IPS-18a (cell line): ENCODE data around the gene HS3ST6.
A peak's percentile ranks its signal among the peaks of the same experiment; 100 is the strongest.

ENCODE experiments used
- H3K27ac ChIP-seq: one replicate; pipeline ENCODE4 v1.5.1; 2013; ENCODE audit warnings: low read length
- H3K27me3 ChIP-seq: one replicate; pipeline ENCODE4 v1.6.1; 2013; ENCODE audit warnings: mild to moderate bottlenecking, low read length; ENCODE audit not compliant: control insufficient read depth, insufficient read depth
- H3K36me3 ChIP-seq: one replicate; pipeline ENCODE4 v1.6.1; 2013; ENCODE audit warnings: low read depth, low read length; ENCODE audit not compliant: control insufficient read depth
- H3K4me1 ChIP-seq: one replicate; pipeline ENCODE4 v1.6.1; 2013; ENCODE audit warnings: low read depth, low read length; ENCODE audit not compliant: control insufficient read depth
- H3K4me3 ChIP-seq: one replicate; pipeline ENCODE4 v1.5.1; 2013; ENCODE audit warnings: low read length
- H3K9ac ChIP-seq: one replicate; pipeline ENCODE4 v1.6.1; 2013; ENCODE audit warnings: mild to moderate bottlenecking, low read length, moderate library complexity
- H3K9me3 ChIP-seq: one replicate; pipeline ENCODE4 v1.6.1; 2013; ENCODE audit warnings: low read depth, low read length; ENCODE audit not compliant: control insufficient read depth

HS3ST6 gene

DNA sequence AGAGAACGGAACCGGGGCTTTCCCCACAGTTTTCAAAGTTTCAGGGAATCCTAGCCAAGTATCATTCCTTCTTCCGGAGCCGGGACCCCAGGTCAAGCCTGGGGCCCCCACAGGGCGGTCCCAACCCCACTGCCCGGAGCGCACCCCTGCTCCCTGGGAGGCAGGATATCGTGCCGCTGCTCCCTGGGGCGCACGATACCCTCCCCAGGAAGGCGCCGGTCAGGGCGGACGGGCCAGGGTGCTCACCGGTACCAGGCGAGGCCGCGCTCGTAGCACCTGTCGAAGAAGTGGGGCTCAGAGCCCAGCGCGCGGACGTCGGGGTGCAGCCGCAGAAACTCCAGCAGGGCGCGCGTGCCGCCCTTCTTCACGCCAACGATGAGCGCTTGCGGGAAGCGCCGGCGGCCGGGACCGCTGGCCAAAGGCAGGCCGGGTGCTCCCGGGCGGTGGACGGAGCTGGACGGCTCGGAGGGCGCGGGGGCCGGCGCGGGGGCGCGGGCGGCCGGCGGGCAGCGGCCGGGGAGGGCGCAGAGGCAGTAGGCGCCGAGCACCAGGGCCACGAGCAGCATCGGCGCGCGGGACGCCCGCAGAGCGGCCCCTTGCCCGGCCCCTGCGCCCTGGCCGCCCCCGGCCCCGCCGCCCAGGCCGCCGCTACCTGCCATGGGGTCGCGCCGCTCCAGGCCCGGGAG, 407 bp downstream of the HS3ST6 start:
- H3K27me3 ChIP-seq: peaks cover 82% of the 10 kb centered on the region

DNA sequence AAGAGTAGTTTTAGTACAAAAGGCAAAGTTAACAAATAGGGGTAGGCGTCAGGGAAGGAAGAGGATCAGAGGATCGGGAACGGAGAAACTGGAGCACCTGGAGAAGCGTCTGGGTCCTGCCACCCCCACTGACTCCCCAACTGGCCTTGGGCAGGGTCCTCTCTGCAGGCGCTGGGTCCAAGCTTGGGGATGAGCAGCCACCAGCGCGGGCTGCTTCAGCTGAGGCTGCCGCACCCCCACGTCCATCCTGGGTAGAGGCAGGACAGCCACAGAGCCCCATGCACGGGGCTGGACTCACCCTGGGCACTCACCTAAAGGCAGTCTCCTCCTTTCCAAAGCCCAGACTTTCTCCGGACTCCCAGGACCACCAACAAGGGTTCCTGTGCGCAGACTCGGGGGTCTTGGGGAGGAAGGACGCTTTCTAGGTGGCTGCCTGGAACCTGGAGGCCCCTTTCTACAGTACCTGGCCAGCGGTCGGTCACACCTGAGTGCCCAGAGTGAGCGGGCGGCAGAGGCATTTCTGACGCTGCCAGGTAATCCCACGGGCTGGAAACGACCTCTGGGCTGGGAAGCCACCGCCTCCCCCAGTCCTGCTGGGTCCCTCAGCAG, 1.1 kb downstream of the HS3ST6 start:
- H3K36me3 ChIP-seq: no peaks in the 10 kb centered on the region
- peaks cover 22% of the 10 kb centered on the region for H3K4me1 ChIP-seq
- H3K9me3 ChIP-seq: no peaks in the 10 kb centered on the region
- peaks cover 76% of the 10 kb centered on the region for H3K27me3 ChIP-seq
- no peak overlapping the region for H3K27ac ChIP-seq
- H3K9ac ChIP-seq: no peak overlapping the region
- H3K4me3 ChIP-seq: peak overlapping the region; percentile 16

More for the DNA sequence above, 407 bp downstream of the HS3ST6 start:
- Histone ChIP-seq H3K9me3 (no peaks in the 10 kb centered on the region), H3K9ac (no peak overlapping the region), H3K36me3 (no peaks in the 10 kb centered on the region), H3K27ac (no peak overlapping the region), H3K4me1 (peaks cover 22% of the 10 kb centered on the region), H3K4me3 (peak overlapping the region; percentile 16)

DNA sequence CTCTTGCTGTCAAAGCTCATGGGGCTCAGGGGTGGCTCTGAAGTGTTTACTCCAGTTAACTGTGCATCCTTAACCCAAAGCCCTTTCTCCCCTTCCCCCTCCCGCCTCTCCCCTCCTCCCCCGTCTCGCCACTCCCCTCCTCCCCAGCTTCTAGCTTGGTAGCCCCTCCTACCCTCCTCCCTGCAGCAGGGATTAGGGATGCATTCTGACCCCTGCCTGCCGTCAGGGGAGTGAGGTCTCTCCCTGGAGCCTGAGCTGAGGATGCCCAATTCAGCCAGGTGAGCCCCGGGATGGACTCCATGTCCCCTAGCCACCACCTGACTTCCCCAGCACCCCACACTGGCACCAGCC, 1.6 kb downstream of the HS3ST6 start:
- Histone ChIP-seq H3K9ac (no peak overlapping the region), H3K27ac (no peak overlapping the region), H3K9me3 (no peaks in the 10 kb centered on the region), H3K36me3 (no peaks in the 10 kb centered on the region), H3K4me1 (peaks cover 22% of the 10 kb centered on the region), H3K27me3 (peaks cover 74% of the 10 kb centered on the region), H3K4me3 (peak overlapping the region; percentile 16)

DNA sequence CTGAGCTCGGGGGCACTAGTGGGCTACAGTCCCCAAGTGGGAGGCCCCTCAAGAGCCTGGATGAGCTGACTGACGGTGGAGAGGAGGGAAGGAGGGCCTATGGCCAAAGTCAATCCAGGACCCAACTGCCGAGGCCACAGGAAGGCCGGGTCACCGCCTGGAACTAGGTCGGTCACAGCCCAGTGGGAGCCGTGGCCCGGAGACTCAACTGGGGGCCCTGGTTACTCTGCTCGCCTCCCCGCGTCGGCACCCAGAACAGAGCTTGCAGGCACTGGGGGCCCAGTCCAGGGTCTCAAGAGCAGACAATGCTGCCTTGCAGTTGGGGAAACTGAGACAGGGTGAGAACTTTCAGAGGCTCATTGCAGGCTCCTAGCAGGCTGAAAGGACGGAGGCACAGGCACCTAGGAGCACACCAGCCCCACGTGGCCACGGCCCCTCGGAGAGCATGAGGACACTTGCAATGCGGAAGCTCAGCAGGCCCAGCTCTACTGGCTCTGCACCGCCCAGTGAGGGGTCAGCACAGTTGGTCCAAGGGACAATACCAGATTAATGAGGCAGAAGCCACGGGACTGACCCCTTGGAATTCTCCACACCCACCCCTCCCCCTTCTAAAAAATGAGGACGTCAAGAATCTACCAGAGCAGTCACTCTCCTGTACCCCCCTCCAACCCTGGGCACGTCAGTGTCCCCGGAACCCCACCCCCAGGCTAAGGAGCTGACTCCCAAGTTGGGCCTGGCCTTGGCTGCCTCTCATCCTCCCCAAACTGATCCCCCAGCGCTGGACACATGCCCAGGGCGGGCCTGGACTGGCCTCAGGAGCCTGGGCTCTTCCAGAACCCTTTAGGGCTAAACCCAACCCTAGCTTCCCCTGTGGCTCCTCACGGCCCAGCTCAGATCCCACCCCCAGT, 2.2 kb downstream of the HS3ST6 start:
- Histone ChIP-seq H3K36me3 (no peaks in the 10 kb centered on the region), H3K9me3 (no peaks in the 10 kb centered on the region), H3K4me1 (peaks cover 22% of the 10 kb centered on the region), H3K4me3 (no peak overlapping the region), H3K9ac (no peak overlapping the region), H3K27me3 (peaks cover 68% of the 10 kb centered on the region), H3K27ac (no peak overlapping the region)

DNA sequence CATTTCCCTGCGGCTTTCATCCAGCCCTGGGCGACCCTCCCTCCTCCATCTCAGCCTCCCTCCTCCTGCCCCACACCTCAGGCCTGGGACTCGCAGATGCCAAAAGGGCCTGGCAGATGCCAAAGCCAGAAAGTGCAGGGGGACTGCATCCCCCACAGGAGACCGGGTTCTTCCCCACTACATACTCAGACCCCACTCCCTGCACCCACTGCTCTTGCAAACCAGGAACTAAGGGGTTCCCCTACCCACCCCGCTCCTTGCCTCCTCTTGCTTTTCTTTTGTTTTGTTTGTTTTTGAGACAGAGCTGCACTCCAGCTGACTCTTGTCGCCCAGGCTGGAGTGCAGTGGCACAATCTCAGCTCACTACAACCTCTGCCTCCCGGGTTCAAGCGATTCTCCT, 3.2 kb downstream of the HS3ST6 start:
- H3K27me3 ChIP-seq: peaks cover 58% of the 10 kb centered on the region
- H3K36me3 ChIP-seq: no peaks in the 10 kb centered on the region
- H3K9me3 ChIP-seq: no peaks in the 10 kb centered on the region
- peaks cover 16% of the 10 kb centered on the region for H3K4me1 ChIP-seq
- H3K4me3 ChIP-seq: no peak overlapping the region
- H3K27ac ChIP-seq: no peak overlapping the region
- no peak overlapping the region for H3K9ac ChIP-seq

DNA sequence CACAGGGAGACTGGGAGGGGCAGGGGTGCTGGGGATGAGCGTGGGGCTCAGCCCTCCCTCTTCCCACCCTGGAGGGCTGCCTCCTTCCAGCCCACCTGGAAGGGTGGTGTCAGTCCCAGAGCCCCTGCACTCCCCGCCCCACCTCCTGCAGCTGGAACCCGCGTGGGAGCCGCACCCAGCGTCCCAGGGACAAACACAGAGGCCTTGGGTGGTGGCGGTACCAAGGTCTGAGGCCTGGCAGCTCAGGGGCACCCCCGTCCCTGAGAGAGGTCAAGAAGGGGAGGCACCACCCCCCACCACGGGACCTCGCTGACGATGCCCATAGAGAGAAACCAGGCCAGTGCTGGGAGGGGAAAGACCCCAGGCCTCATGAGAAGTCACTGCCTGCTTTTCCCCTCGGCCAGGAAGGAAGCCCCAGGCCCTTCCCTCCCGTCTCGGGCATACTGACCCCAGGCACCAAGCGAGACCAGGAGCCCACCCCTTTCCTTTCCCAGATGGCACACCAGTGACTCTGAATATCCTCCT, 4.1 kb downstream of the HS3ST6 start:
- Histone ChIP-seq H3K4me3 (no peak overlapping the region), H3K9me3 (no peaks in the 10 kb centered on the region), H3K27me3 (peaks cover 49% of the 10 kb centered on the region), H3K9ac (no peak overlapping the region), H3K36me3 (no peaks in the 10 kb centered on the region), H3K27ac (no peak overlapping the region), H3K4me1 (peaks cover 16% of the 10 kb centered on the region)

DNA sequence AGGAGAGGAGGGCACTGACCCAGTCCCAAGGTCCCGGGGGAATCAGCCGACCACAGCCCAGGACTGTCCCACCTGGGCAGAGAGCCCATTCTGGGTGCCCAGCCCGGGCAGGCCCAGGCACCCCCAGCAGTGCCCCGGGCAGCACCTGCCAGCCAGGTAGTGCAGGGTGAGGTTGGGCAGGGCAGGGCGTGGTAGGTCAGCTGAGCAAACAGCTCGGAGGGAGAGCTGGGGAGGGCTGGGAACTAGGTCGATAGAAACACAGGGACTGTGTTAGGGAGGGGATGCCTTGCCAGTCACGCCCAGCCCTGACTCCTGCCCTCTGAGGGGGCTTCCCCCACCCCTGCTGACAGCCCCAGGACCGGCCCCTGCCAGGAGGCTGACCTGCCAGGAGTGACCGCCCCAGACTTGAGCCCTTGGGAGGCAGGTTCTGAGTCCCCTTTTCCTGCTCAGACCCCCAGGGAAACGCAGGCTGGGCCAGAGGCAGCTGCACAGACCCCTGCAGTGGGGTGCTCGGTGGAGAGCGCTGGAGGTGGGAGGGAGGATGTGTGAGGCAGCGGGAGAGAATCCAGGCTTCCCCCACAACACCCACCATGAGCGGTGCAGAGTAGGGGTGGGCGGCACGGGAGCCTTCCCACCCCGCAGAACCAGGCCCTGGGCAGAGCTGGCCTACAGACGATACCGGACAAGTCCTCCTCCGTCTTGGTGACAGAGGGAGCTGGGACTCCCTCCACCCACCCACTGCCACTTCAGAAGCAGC, 4.7 kb downstream of the HS3ST6 start:
- Histone ChIP-seq H3K9ac (no peak overlapping the region), H3K36me3 (no peaks in the 10 kb centered on the region), H3K4me3 (no peak overlapping the region), H3K9me3 (no peaks in the 10 kb centered on the region), H3K4me1 (peaks cover 16% of the 10 kb centered on the region), H3K27me3 (peaks cover 43% of the 10 kb centered on the region), H3K27ac (no peak overlapping the region)

DNA sequence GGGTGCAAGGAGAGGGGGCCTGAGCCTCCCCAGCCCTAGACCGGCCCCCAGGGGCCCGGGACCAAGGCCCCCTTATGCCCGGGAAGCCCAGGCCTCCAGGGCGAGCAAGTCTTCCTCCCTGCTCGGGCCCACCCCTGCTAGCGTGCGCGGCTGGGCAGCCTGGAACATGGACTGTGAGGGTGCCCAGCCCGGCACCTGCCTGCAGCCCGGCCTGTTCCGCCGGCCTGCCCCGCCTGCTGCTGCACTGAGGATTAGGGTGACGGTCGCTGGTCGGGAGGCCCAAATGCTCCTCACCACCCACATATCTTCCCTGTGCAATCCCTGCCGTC, 6.0 kb downstream of the HS3ST6 start:
- Histone ChIP-seq H3K27ac (no peak overlapping the region), H3K4me1 (peaks cover 14% of the 10 kb centered on the region), H3K9ac (no peak overlapping the region), H3K9me3 (no peaks in the 10 kb centered on the region), H3K36me3 (no peaks in the 10 kb centered on the region), H3K4me3 (no peak overlapping the region), H3K27me3 (peaks cover 33% of the 10 kb centered on the region)

DNA sequence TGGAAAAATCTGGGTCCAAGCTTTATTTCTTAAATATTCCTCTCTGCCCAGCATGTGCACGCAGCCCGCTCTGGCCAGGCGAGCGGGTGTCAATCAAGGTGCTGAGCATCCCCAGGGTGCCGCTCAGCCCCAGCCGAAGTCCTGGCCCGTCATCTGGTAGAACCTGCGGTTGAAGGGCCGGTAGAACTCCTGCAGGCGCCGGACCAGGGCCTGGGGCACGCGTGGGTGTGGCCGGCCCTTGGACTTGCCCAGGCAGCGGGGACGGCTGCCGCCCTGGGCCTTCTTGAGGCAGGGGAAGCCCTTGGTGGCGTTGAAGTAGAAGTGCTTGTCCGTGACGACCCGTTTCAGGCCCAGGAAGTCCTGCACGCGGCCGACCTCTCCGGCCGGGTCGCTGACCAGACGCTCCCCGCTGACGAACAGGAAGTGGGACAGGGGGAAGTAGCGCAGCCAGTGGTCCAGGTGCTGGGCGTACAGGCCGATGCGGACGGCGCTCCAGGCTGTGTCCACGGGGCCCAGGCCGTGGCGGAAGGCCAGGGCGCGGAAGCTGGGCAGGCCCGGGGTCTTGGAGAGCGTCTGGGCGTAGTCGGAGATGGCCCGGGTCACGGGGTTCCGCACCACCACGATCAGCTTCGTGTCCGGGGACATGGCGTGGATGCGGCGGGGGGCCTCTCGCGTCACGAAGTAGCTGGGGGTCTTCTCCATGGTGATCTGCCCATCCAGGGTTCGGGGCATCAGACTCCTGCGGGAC, 6.6 kb downstream of the HS3ST6 start:
- Histone ChIP-seq H3K36me3 (no peaks in the 10 kb centered on the region), H3K4me1 (peaks cover 8% of the 10 kb centered on the region), H3K9ac (no peak overlapping the region), H3K27me3 (peaks cover 28% of the 10 kb centered on the region), H3K27ac (no peak overlapping the region), H3K9me3 (no peaks in the 10 kb centered on the region), H3K4me3 (no peak overlapping the region)

DNA sequence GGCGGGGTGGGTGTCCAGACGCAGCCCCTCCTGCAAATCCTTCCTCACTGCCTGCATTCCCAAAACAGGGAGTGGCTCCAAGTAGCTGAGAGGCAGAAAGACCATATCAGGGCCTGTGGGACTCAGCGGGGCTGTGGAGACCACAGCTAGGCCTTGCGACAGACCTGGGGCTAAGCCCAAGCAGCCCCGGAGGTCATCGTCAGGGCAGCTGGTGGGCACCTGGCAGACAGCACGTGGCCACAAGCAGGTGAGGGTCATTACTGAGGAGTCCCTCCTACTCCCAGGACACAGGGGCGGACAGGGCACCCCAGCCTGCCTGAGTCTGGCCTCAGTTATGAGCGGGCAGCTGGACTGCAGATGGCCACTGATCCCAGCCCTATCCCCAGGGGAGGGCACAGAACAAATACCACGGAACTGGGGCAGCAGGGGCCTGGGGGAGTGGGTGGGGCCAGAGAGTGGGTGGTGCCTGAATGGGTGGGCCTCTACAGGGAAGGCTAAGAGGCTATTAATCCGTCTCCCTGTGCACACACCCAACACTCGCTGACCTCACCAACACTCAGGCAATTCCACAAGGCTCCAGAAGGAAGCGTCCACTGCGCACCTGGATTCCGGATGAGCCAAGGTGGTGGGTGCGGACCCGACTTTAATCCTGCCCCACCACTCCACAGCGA, 8.5 kb downstream of the HS3ST6 start:
- no peak overlapping the region for H3K9ac ChIP-seq
- no peak overlapping the region for H3K4me3 ChIP-seq
- H3K36me3 ChIP-seq: no peaks in the 10 kb centered on the region

More for the DNA sequence above, 8.5 kb downstream of the HS3ST6 start:
- H3K27ac ChIP-seq: no peak overlapping the region
- H3K27me3 ChIP-seq: peaks cover 8% of the 10 kb centered on the region
- no peaks in the 10 kb centered on the region for H3K9me3 ChIP-seq
- peaks cover 5% of the 10 kb centered on the region for H3K4me1 ChIP-seq
